ENCODE data around the gene RAMP2.
"Not testable (repeated sequence)": the region's sequence is repeated elsewhere in the genome, so short reads cannot be mapped to it uniquely, and the experiment has no call there.

Gene RAMP2, protein sequence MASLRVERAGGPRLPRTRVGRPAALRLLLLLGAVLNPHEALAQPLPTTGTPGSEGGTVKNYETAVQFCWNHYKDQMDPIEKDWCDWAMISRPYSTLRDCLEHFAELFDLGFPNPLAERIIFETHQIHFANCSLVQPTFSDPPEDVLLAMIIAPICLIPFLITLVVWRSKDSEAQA

GRCh38 chr17:42760652-42761581 is at the start of gene RAMP2:
TSS of gene RAMP2 (plus strand) at chr17:42761227. CDS start at chr17:42761262, 35 bp downstream.
- no peak for DNase-seq (ENCODE audit: low read depth in 2 of 2)

DNA sequence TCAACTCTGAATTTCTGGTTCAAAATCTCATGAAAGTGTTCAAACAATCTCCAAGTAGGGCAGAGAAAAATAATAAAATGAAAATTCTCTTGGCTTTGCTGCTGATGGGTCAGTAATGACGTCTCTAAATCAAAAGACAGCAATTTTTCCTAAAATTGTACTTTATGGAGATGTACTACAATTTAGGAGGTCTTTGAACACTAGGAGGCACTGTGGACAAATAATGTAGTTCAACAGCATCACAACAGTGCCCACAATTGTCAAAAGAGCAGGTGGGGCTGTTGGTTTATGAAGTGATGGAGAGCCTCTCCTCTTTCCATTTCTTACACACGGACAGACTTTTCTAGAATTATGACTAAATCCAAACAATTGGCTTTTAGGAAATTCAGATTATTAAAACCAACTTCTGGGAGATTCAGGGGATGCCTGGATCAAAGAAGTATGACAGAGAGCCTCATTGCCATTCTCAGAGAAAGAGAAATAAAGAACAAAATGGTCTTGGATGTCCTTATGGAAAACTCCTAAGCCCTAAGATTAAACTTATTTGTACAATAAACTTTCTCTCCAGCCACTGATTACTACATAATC is 39.9 kb upstream of the RAMP2 start:
- DNase-seq (ENCODE audit: low read depth in 2 of 2), result no peak

DNA sequence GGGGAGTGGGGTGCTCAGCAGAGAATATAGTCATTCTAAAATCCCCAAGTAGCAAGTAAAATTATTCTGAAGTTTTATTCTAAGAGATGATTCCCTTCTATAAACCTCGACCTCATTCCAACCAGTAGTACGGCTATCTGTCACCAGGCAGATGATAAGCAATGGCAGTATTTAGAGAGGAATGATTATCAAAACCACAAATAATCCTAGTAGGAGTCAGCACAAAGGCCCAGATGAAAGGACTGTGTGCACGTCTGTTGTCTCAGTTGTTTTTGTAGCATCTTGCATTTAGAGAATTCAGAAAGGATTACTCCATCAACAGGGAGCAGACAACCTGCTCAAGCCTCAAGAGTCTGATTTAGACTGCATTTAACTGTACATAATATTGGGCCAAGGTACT is 37.4 kb upstream of the RAMP2 start:
- no peak for DNase-seq (ENCODE audit: low read depth in 2 of 2)

- no peak for DNase-seq (ENCODE audit: low read depth in 2 of 2)
These were observed 35.9 kb upstream of the RAMP2 start for GRCh38 chr17:42725143-42725542.

DNA sequence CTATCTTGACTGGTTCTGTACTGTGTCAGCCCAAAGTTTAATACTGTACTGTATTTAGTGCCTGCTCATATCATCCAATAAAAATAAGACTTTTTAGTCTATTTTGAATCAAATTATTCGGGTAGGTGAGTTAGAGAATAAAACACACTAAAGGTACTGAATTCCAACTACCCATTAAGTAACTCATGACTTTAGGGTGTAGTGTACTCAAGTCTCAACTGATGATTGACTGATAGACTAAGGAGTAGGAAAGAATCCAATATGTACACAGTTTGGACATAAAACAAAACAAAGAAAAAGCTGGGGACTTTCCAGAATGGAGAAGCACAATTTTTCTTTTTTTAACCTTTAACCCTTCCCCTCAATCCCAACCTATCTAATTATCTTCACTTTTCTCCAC is 20.3 kb upstream of the RAMP2 start:
- DNase-seq (ENCODE audit: low read depth in 2 of 2), result no peak

GRCh38 chr17:42742916-42743315 is 18.1 kb upstream of the RAMP2 start:
- DNase-seq (ENCODE audit: low read depth in 2 of 2), result not testable (repeated sequence)

GRCh38 chr17:42743595-42744282 is 17.3 kb upstream of the RAMP2 start:
- DNase-seq (ENCODE audit: low read depth in 2 of 2), result no peak

- peak; percentile 26 to 64 for DNase-seq (ENCODE audit: low read depth in 2 of 2)
These were observed 16.7 kb upstream of the RAMP2 start for GRCh38 chr17:42744283-42744805.

GRCh38 chr17:42744806-42745617 is 16.0 kb upstream of the RAMP2 start, which contains the start of gene EZH1:
TSS of gene EZH1 (minus strand) at chr17:42745040. CDS start at chr17:42728941, 16,099 bp downstream.
- DNase-seq (ENCODE audit: low read depth in 2 of 2), result peak; percentile 82 to 85

GRCh38 chr17:42748202-42748907 is 12.7 kb upstream of the RAMP2 start:
- no peak for DNase-seq (ENCODE audit: low read depth in 2 of 2)

DNA sequence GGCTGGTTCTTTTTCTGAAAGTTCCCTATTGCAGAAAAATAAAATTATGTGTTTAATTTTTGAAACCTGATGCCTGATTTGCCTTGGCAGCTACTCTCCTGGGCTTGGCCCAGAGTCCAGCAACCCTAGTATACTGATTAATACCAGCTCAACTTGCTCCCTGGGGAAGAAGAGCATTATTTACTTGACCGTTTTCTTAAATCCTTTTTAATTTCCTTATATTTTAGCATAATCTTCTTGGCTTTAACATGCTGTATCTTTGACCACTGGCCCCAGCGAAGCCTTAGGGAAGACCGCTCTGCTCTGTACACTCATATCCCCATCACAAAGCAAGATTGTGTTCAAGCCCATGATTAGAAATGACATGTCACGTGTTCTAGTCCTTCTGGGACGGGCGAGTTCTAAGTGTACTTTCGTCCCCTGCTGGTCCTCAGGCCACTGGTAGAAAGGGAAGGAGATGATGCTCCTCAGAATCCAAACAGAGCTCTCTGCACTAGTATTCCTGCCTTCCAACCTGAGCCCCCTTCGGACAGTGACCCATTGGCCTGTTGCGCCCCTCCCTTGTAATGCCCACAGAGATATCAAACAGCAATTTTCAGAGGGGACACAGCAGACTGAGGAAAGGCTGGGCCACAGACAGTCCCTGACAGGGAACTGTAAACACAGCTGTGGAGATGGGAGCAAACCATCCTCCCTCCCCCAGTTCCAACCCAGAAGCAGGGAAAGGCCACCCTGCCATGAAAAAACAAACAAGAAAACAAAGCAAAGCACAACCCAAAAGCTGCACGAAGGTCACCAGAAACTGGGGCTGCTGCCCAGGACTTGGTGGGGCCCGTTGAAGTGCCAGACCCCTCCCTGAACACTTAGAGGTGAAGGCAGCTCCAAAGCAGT is 11.9 kb upstream of the RAMP2 start:
- DNase-seq (ENCODE audit: low read depth in 2 of 2), result no peak

- DNase-seq (ENCODE audit: low read depth in 2 of 2), result no peak
These were observed 10.2 kb upstream of the RAMP2 start for GRCh38 chr17:42750739-42751344.

- no peak for DNase-seq (ENCODE audit: low read depth in 2 of 2)
These were observed 9.4 kb upstream of the RAMP2 start for GRCh38 chr17:42751628-42752027.

GRCh38 chr17:42754782-42755181 is 6.2 kb upstream of the RAMP2 start:
- DNase-seq (ENCODE audit: low read depth in 2 of 2), result no peak

- DNase-seq (ENCODE audit: low read depth in 2 of 2), result no peak
These were observed 910 bp upstream of the RAMP2 start for GRCh38 chr17:42759982-42760651.

GRCh38 chr17:42761638-42762037 is 611 bp downstream of the RAMP2 start:
- no peak for DNase-seq (ENCODE audit: low read depth in 2 of 2)

DNA sequence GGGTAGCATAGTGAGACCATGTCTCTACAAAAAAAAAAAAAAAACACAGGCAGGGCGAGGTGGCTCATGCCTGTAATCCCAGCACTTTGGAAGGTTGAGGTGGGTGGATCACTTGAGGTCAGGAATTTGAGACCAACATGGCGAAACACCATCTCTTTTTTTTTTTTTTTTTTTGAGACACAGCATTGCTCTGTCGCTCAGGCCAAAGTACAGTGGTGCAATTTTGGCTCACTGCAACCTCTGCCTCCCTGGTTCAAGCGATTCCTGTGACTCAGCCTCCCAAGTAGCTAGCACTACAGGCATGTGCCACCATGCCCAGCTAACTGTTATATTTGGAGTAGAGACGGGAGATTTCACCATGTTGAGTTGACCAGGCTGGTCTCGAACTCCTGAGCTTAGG is 5.1 kb downstream of the RAMP2 start:
- no peak for DNase-seq (ENCODE audit: low read depth in 2 of 2)

- DNase-seq (ENCODE audit: low read depth in 2 of 2), result no peak
These were observed 6.5 kb downstream of the RAMP2 start for GRCh38 chr17:42767512-42767911.
